ENCODE measurements around the gene TRNT1. TPM values are rescaled to one million over a fixed set of nuclear protein-coding genes. Genes with fewer than 3 reads are reported as not detected.
A peak's percentile ranks its signal among the peaks of the same experiment; 100 is the strongest.

Gene TRNT1
- total and polyA plus RNA-seq, 2 of the 8 experiments (the other 6 are each of a cell fraction or from before 2014, with no cell fraction given) = 7.2 to 33.1 TPM

DNA sequence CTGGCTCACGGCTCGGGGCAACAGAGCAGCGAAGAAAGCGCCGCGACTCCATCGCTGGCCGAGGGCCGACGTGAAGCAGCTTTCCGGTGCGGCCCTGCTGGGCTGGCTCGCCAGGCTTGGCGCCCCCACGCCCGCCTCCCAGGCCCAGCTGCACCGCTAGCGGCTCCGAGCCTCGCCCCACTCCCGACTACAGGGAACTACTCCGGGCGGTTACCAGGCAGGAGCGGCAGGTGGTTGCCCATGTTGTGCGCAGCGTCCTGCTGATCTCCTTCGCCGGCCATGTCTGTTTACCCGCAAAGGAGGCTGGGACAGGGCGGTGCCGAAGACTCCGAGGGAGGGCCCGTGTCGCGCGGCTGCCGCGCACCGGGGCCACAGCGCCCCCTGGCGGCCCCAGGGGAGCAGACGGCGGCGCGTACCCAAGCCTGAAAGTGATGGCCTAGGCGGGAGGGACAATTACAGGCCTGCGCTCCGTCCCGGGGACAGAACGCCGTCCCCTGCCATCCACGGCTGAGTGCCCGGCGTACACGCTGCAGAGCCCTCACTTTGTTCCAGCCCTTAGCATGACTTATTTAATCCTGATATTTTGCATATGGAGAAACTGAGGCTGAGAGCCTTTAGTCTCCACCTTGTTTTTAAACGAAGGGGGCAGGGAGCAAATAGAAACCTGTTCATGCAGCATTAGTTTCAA lies 52.8 kb downstream of the TRNT1 start, which contains the start of gene CRBN (continued):
- TF ChIP-seq FOSL1 (IDR thresholded peaks at IDR 0.05; ENCODE audit: insufficient read depth, low read depth, low read length) = 0 out of 2 replicates have a peak, but pooled peaks have one; percentile 8
- TF ChIP-seq, protein P1, sequence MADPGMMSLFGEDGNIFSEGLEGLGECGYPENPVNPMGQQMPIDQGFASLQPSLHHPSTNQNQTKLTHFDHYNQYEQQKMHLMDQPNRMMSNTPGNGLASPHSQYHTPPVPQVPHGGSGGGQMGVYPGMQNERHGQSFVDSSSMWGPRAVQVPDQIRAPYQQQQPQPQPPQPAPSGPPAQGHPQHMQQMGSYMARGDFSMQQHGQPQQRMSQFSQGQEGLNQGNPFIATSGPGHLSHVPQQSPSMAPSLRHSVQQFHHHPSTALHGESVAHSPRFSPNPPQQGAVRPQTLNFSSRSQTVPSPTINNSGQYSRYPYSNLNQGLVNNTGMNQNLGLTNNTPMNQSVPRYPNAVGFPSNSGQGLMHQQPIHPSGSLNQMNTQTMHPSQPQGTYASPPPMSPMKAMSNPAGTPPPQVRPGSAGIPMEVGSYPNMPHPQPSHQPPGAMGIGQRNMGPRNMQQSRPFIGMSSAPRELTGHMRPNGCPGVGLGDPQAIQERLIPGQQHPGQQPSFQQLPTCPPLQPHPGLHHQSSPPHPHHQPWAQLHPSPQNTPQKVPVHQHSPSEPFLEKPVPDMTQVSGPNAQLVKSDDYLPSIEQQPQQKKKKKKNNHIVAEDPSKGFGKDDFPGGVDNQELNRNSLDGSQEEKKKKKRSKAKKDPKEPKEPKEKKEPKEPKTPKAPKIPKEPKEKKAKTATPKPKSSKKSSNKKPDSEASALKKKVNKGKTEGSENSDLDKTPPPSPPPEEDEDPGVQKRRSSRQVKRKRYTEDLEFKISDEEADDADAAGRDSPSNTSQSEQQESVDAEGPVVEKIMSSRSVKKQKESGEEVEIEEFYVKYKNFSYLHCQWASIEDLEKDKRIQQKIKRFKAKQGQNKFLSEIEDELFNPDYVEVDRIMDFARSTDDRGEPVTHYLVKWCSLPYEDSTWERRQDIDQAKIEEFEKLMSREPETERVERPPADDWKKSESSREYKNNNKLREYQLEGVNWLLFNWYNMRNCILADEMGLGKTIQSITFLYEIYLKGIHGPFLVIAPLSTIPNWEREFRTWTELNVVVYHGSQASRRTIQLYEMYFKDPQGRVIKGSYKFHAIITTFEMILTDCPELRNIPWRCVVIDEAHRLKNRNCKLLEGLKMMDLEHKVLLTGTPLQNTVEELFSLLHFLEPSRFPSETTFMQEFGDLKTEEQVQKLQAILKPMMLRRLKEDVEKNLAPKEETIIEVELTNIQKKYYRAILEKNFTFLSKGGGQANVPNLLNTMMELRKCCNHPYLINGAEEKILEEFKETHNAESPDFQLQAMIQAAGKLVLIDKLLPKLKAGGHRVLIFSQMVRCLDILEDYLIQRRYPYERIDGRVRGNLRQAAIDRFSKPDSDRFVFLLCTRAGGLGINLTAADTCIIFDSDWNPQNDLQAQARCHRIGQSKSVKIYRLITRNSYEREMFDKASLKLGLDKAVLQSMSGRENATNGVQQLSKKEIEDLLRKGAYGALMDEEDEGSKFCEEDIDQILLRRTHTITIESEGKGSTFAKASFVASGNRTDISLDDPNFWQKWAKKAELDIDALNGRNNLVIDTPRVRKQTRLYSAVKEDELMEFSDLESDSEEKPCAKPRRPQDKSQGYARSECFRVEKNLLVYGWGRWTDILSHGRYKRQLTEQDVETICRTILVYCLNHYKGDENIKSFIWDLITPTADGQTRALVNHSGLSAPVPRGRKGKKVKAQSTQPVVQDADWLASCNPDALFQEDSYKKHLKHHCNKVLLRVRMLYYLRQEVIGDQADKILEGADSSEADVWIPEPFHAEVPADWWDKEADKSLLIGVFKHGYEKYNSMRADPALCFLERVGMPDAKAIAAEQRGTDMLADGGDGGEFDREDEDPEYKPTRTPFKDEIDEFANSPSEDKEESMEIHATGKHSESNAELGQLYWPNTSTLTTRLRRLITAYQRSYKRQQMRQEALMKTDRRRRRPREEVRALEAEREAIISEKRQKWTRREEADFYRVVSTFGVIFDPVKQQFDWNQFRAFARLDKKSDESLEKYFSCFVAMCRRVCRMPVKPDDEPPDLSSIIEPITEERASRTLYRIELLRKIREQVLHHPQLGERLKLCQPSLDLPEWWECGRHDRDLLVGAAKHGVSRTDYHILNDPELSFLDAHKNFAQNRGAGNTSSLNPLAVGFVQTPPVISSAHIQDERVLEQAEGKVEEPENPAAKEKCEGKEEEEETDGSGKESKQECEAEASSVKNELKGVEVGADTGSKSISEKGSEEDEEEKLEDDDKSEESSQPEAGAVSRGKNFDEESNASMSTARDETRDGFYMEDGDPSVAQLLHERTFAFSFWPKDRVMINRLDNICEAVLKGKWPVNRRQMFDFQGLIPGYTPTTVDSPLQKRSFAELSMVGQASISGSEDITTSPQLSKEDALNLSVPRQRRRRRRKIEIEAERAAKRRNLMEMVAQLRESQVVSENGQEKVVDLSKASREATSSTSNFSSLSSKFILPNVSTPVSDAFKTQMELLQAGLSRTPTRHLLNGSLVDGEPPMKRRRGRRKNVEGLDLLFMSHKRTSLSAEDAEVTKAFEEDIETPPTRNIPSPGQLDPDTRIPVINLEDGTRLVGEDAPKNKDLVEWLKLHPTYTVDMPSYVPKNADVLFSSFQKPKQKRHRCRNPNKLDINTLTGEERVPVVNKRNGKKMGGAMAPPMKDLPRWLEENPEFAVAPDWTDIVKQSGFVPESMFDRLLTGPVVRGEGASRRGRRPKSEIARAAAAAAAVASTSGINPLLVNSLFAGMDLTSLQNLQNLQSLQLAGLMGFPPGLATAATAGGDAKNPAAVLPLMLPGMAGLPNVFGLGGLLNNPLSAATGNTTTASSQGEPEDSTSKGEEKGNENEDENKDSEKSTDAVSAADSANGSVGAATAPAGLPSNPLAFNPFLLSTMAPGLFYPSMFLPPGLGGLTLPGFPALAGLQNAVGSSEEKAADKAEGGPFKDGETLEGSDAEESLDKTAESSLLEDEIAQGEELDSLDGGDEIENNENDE (IDR thresholded peaks at IDR 0.05; ENCODE audit: insufficient replicate concordance, low read length) = no peak
- peak; percentile 96 for TF ChIP-seq YY1 (IDR thresholded peaks at IDR 0.05; ENCODE audit: low read depth, low read length)
- peak; percentile 81 for TF ChIP-seq CREB1 (IDR thresholded peaks at IDR 0.05)
- TF ChIP-seq TAF1 (IDR thresholded peaks at IDR 0.05; ENCODE audit: low read depth, low read length) = peak; percentile 96
- TF ChIP-seq JUN (IDR thresholded peaks at IDR 0.05; ENCODE audit: low read depth, low read length) = no peak
- peak; percentile 96 for TF ChIP-seq RBBP5 (IDR thresholded peaks at IDR 0.05; ENCODE audit: borderline replicate concordance, low read depth, low read length)
- TF ChIP-seq TAF7 (optimal IDR thresholded peaks at IDR 0.05; ENCODE audit: borderline replicate concordance, low read depth, low read length) = peak; percentile 84
- TF ChIP-seq RAD21 (IDR thresholded peaks at IDR 0.05 in 1 of 2, conservative IDR thresholded peaks at IDR 0.05 in 1 of 2; ENCODE audit: low read depth in 2 of 2, low read length in 2 of 2) = peak; percentile 52 to 63; a peak in 3 of 4 replicates
- peak; percentile 47; the same call in 1 of the 2 replicates for TF ChIP-seq SP1 (IDR thresholded peaks at IDR 0.05; ENCODE audit: low read depth, low read length)
- peak; percentile 97 for TF ChIP-seq ASH2L (IDR thresholded peaks at IDR 0.05; ENCODE audit: low read length)
